Mesendoderm (in vitro differentiated cells): ENCODE data around the gene NECTIN4.

Source experiments
- DNase-seq: peaks from one replicate; pipeline ENCODE4 v3.0.0; 2013
- H2AK5ac ChIP-seq: 2 replicates; pipeline ENCODE4 v1.6.1; 2013; ENCODE audit warnings: low read length, inconsistent platforms
- H2BK120ac ChIP-seq: 2 replicates; pipeline ENCODE4 v1.6.1; 2013; ENCODE audit warnings: low read depth, mild to moderate bottlenecking, low read length, moderate library complexity, mixed read lengths
- H2BK15ac ChIP-seq: replicated peaks from 2 replicates; pipeline ENCODE4 v1.6.1; 2013; ENCODE audit warnings: low read depth, mild to moderate bottlenecking, moderate library complexity
- H2BK5ac ChIP-seq: 2 replicates; pipeline ENCODE4 v1.6.1; 2013; ENCODE audit warnings: low read length, inconsistent platforms
- H3K18ac ChIP-seq: 2 replicates; pipeline ENCODE4 v1.6.1; 2013; ENCODE audit warnings: mild to moderate bottlenecking, low read length, mixed read lengths
- H3K23ac ChIP-seq: one replicate; pipeline ENCODE4 v1.6.1; 2013; ENCODE audit warnings: low read length
- H3K27ac ChIP-seq: 2 replicates; pipeline ENCODE4 v1.5.1; 2013; ENCODE audit warnings: low read depth, mild to moderate bottlenecking, inconsistent platforms, low read length, moderate library complexity
- H3K27me3 ChIP-seq: 2 replicates; pipeline ENCODE4 v1.6.1; 2013; ENCODE audit warnings: low read length, control low read depth, mild to moderate bottlenecking, inconsistent platforms; ENCODE audit not compliant: insufficient read depth, poor library complexity
- H3K36me3 ChIP-seq: 2 replicates; pipeline ENCODE4 v1.6.1; 2013; ENCODE audit warnings: low read length, inconsistent platforms; ENCODE audit not compliant: control insufficient read depth, insufficient read depth
- H3K4ac ChIP-seq: one replicate; pipeline ENCODE4 v1.6.1; 2013; ENCODE audit warnings: low read depth, mild to moderate bottlenecking, low read length, moderate library complexity
- H3K4me1 ChIP-seq: 2 replicates; pipeline ENCODE4 v1.6.1; 2013; ENCODE audit warnings: low read depth, low read length, inconsistent platforms; ENCODE audit not compliant: control insufficient read depth
- H3K4me2 ChIP-seq: 2 replicates; pipeline ENCODE4 v1.6.1; 2013; ENCODE audit warnings: low read length
- H3K4me3 ChIP-seq: 2 replicates; pipeline ENCODE4 v1.5.1; 2013; ENCODE audit warnings: mild to moderate bottlenecking, low read length
- H3K56ac ChIP-seq: one replicate; pipeline ENCODE4 v1.6.1; 2013; ENCODE audit warnings: low read length
- H3K79me1 ChIP-seq: 2 replicates; pipeline ENCODE4 v1.6.1; 2013; ENCODE audit warnings: low read length, inconsistent platforms
- H3K79me2 ChIP-seq: 2 replicates; pipeline ENCODE4 v1.6.1; 2013; ENCODE audit warnings: mild to moderate bottlenecking, low read length; ENCODE audit not compliant: control insufficient read depth, insufficient read depth
- H3K9ac ChIP-seq: 2 replicates; pipeline ENCODE4 v1.6.1; 2013; ENCODE audit warnings: low read length, inconsistent platforms
- H4K5ac ChIP-seq: one replicate; pipeline ENCODE4 v1.6.1; 2013; ENCODE audit warnings: low read length
- H4K8ac ChIP-seq: one replicate; pipeline ENCODE4 v1.6.1; 2013; ENCODE audit warnings: low read depth, mild to moderate bottlenecking, control low read depth, low read length, moderate library complexity
- WGBS: extraction: QIAGEN DNeasy Blood & Tissue Kit; methylation state at CpG from one replicate; pipeline ENCODE4 v1.1.7; 2013; ENCODE audit warnings: low lambda C conversion rate, missing lambda C conversion rate; ENCODE audit not compliant: insufficient coverage; ENCODE audit errors: extremely low coverage; 5-methylcytosine and 5-hydroxymethylcytosine counted together

The NECTIN4 gene

GRCh38 chr1:161095230-161095629, 5.9 kb upstream of the NECTIN4 start:
- WGBS, result no CpG with 5 or more reads among the region's 6 CpGs
- no peak overlapping the region for H3K4ac ChIP-seq
- no peaks in the 10 kb centered on the region for H3K27me3 ChIP-seq
- H3K36me3 ChIP-seq, result no peaks in the 10 kb centered on the region
- no peak overlapping the region for H3K4me3 ChIP-seq
- H3K4me1 ChIP-seq, result no peaks in the 10 kb centered on the region
- H4K5ac ChIP-seq, result no peak overlapping the region
- H3K23ac ChIP-seq, result no peak overlapping the region
- no peaks in the 10 kb centered on the region for H3K79me2 ChIP-seq
- H2BK15ac ChIP-seq, result no peak overlapping the region
- H3K18ac ChIP-seq, result no peak overlapping the region
- H3K27ac ChIP-seq, result no peak overlapping the region
- no peak overlapping the region for H4K8ac ChIP-seq
- no peak for DNase-seq
- no peak overlapping the region for H2BK5ac ChIP-seq
- no peaks in the 10 kb centered on the region for H3K79me1 ChIP-seq
- no peak overlapping the region for H3K56ac ChIP-seq
- H2BK120ac ChIP-seq, result no peak overlapping the region
- no peak overlapping the region for H2AK5ac ChIP-seq
- no peak overlapping the region for H3K4me2 ChIP-seq
- no peak overlapping the region for H3K9ac ChIP-seq

- Histone ChIP-seq H3K4me1 (no peaks in the 10 kb centered on the region), H2BK5ac (no peak overlapping the region), H2BK15ac (no peak overlapping the region), H3K9ac (no peak overlapping the region), H3K4me2 (no peak overlapping the region), H3K56ac (no peak overlapping the region), H3K79me2 (no peaks in the 10 kb centered on the region), H4K5ac (no peak overlapping the region), H3K79me1 (no peaks in the 10 kb centered on the region), H2BK120ac (no peak overlapping the region), H3K18ac (no peak overlapping the region), H3K27ac (no peak overlapping the region), H3K36me3 (no peaks in the 10 kb centered on the region), H3K27me3 (no peaks in the 10 kb centered on the region), H2AK5ac (no peak overlapping the region), H3K23ac (no peak overlapping the region), H4K8ac (no peak overlapping the region), H3K4me3 (no peak overlapping the region), H3K4ac (no peak overlapping the region)
- no peak for DNase-seq
- no CpG with 5 or more reads among the region's 14 CpGs for WGBS
These were observed 5.1 kb upstream of the NECTIN4 start for GRCh38 chr1:161094481-161094880.

DNA sequence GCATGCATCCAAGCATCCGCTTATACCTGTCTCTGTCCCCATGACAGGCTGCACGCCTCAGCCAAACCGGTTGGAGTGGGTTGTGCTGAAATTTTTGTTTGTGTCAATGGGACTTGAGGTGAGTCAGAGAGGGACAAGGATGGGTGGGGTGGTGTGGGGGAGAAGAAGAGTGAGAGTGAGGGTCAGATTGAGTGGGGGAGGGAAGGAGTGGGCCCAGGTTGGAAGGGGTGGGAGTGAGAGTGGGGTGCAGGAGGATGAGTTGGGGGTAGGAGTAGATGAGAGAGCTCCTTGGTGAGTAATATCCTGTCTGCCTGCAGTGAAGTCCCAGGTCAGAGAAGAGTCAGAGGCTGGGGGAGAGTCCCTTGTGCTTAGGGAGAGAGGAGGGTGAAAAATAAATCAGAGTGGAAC, 3.3 kb upstream of the NECTIN4 start:
- no CpG with 5 or more reads among the region's 3 CpGs for WGBS
- no peaks in the 10 kb centered on the region for H3K27me3 ChIP-seq
- no peak overlapping the region for H3K56ac ChIP-seq
- no peak overlapping the region for H2AK5ac ChIP-seq
- no peak overlapping the region for H4K8ac ChIP-seq
- H3K4me1 ChIP-seq, result no peaks in the 10 kb centered on the region
- no peaks in the 10 kb centered on the region for H3K79me1 ChIP-seq
- H2BK15ac ChIP-seq, result no peak overlapping the region
- H3K27ac ChIP-seq, result no peak overlapping the region
- no peak for DNase-seq
- H4K5ac ChIP-seq, result no peak overlapping the region
- H3K36me3 ChIP-seq, result no peaks in the 10 kb centered on the region
- H2BK120ac ChIP-seq, result no peak overlapping the region
- no peak overlapping the region for H3K23ac ChIP-seq
- H3K9ac ChIP-seq, result no peak overlapping the region
- no peak overlapping the region for H3K4me3 ChIP-seq
- no peak overlapping the region for H3K18ac ChIP-seq
- H2BK5ac ChIP-seq, result no peak overlapping the region
- H3K4me2 ChIP-seq, result no peak overlapping the region
- no peak overlapping the region for H3K4ac ChIP-seq
- no peaks in the 10 kb centered on the region for H3K79me2 ChIP-seq

GRCh38 chr1:161091796-161092507, 2.6 kb upstream of the NECTIN4 start:
- no peak overlapping the region for H4K5ac ChIP-seq
- no peaks in the 10 kb centered on the region for H3K79me1 ChIP-seq
- no peak overlapping the region for H3K27ac ChIP-seq
- no peaks in the 10 kb centered on the region for H3K27me3 ChIP-seq
- H2BK5ac ChIP-seq, result no peak overlapping the region
- H3K4me1 ChIP-seq, result no peaks in the 10 kb centered on the region
- no peak overlapping the region for H2BK15ac ChIP-seq
- no CpG with 5 or more reads among the region's 7 CpGs for WGBS
- no peak for DNase-seq
- H3K23ac ChIP-seq, result no peak overlapping the region
- no peak overlapping the region for H3K4me2 ChIP-seq
- no peak overlapping the region for H4K8ac ChIP-seq
- no peak overlapping the region for H3K56ac ChIP-seq
- no peaks in the 10 kb centered on the region for H3K79me2 ChIP-seq
- no peak overlapping the region for H3K4ac ChIP-seq
- H3K18ac ChIP-seq, result no peak overlapping the region
- H3K9ac ChIP-seq, result no peak overlapping the region
- no peaks in the 10 kb centered on the region for H3K36me3 ChIP-seq
- no peak overlapping the region for H2BK120ac ChIP-seq
- no peak overlapping the region for H3K4me3 ChIP-seq
- H2AK5ac ChIP-seq, result no peak overlapping the region

DNA sequence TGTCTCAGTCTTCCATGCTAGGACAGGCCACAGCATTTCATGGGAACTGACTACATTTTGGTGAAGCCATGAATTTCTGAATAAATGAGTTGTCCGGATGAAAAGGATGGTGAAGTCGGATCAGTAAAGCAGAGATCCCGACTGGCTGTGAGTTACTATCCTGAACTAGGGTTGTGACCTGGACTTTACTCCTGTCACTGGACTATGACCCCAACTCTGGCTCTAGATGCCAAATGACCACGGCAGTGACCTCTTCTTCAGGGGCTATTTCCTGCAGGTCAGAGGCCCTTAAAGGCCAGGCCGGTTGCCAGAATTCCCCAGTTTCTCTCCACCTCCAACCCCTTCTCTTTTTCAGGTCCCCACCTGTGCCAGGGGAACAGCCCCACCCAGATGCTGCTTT, 1.7 kb upstream of the NECTIN4 start:
- Histone ChIP-seq H3K36me3 (no peaks in the 10 kb centered on the region), H4K8ac (no peak overlapping the region), H2BK15ac (no peak overlapping the region), H3K4me3 (no peak overlapping the region), H3K4me2 (no peak overlapping the region), H2AK5ac (no peak overlapping the region), H4K5ac (no peak overlapping the region), H2BK120ac (no peak overlapping the region), H3K4ac (no peak overlapping the region), H3K79me2 (no peaks in the 10 kb centered on the region), H3K27me3 (no peaks in the 10 kb centered on the region), H3K27ac (no peak overlapping the region), H3K23ac (no peak overlapping the region), H3K4me1 (no peaks in the 10 kb centered on the region), H2BK5ac (no peak overlapping the region), H3K56ac (no peak overlapping the region), H3K79me1 (no peaks in the 10 kb centered on the region), H3K9ac (no peak overlapping the region), H3K18ac (no peak overlapping the region)
- WGBS, result no CpG with 5 or more reads among the region's 5 CpGs
- DNase-seq, result no peak

DNA sequence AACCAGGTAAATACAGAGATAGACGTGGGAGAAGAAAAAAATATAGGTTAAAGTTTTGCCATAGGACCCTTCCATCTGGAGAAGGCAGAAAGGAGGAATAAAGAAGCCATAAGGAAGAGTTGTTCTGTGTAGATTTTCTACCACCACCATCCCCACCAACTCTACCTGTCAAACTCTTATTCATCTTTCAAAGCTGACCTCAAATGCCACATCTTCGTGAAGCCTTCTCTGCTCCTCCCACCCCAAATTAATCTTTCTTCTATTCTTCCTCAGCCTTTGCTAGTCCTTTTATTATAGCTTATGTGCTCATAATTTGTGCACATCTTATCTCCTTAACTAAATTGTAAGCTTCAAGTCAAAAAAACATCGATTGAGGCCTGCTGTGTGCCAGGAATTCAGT, 1.3 kb upstream of the NECTIN4 start:
- Histone ChIP-seq H4K5ac (no peak overlapping the region), H3K18ac (no peak overlapping the region), H3K56ac (no peak overlapping the region), H3K23ac (no peak overlapping the region), H3K4ac (no peak overlapping the region), H2BK15ac (no peak overlapping the region), H2AK5ac (no peak overlapping the region), H2BK5ac (no peak overlapping the region), H3K79me1 (no peaks in the 10 kb centered on the region), H3K27ac (no peak overlapping the region), H3K9ac (no peak overlapping the region), H3K4me1 (no peaks in the 10 kb centered on the region), H3K36me3 (no peaks in the 10 kb centered on the region), H3K4me2 (no peak overlapping the region), H2BK120ac (no peak overlapping the region), H4K8ac (no peak overlapping the region), H3K27me3 (no peaks in the 10 kb centered on the region), H3K4me3 (no peak overlapping the region), H3K79me2 (no peaks in the 10 kb centered on the region)
- no peak for DNase-seq
- WGBS, result no CpG with 5 or more reads among the region's 3 CpGs
